Measurements from ENCODE around the gene MYO18A.

DNA sequence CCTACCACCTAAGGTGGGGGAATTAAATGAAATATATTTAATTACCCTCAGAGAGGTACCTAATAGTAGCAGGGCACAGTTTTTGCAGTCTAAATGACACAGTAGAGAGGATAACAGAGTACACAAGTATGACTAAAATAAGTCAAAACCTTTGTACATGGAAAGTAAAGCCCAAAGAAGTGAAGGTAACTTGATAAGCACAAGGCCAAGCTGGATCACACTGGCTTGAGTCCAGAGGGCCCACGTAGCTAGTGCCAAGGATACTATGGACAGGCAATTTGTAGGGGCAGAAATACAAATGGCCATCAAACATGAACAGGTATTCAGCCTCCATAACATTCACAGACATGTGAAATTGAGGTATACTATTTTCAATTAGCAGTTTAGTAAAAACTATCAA, 7.6 kb downstream of the MYO18A start:
- TF ChIP-seq CTCF (IDR thresholded peaks at IDR 0.05) (no peak), ZFX (IDR thresholded peaks at IDR 0.05; ENCODE audit: borderline replicate concordance) (no peak)

Data from 22Rv1 (cell line).